Ectodermal cell (in vitro differentiated cells): ENCODE results near the gene NRSN1. TPM values are rescaled to one million over a fixed set of nuclear protein-coding genes. Genes with fewer than 3 reads are reported as not detected.
A peak's percentile ranks its signal among the peaks of the same experiment; 100 is the strongest.

Experiments
- H3K27ac ChIP-seq: 2 replicates; pipeline ENCODE4 v1.7.0; 2013; ENCODE audit warnings: mild to moderate bottlenecking, low read depth, low read length; ENCODE audit not compliant: insufficient read depth, poor library complexity, severe bottlenecking
- H3K27me3 ChIP-seq: 2 replicates; pipeline ENCODE4 v1.7.0; 2013; ENCODE audit warnings: mild to moderate bottlenecking, low read length; ENCODE audit not compliant: insufficient read depth, control insufficient read depth, poor library complexity, severe bottlenecking
- H3K36me3 ChIP-seq: one replicate; pipeline ENCODE4 v1.7.0; 2013; ENCODE audit warnings: low read length; ENCODE audit not compliant: control insufficient read depth, insufficient read depth
- H3K4me1 ChIP-seq: one replicate; pipeline ENCODE4 v1.7.0; 2013; ENCODE audit warnings: low read length; ENCODE audit not compliant: control insufficient read depth, insufficient read depth
- H3K4me3 ChIP-seq: 2 replicates; pipeline ENCODE4 v1.7.0; 2013; ENCODE audit warnings: low read depth, low read length, control low read depth; ENCODE audit not compliant: insufficient read depth
- H3K9me3 ChIP-seq: 2 replicates; pipeline ENCODE4 v1.7.0; 2013; ENCODE audit warnings: mild to moderate bottlenecking, low read length, moderate library complexity; ENCODE audit not compliant: control insufficient read depth
- WGBS, 2 experiments: methylation state at CpG; one replicate each; pipeline ENCODE4 v1.1.7; 2013; ENCODE audit warnings: missing lambda C conversion rate in 2 of 2; 5-methylcytosine and 5-hydroxymethylcytosine counted together
- polyA plus RNA-seq, 4 experiments: library from polyadenylated mRNA; stranded (reverse); fragments of 50-300 nt; gene quantifications; one replicate each; pipeline ENCODE4 v1.2.3, GENCODE V29; 2013

Gene NRSN1
- polyA plus RNA-seq (2013, experiment 1 of 4): 0.37 TPM
- polyA plus RNA-seq (2013, experiment 2 of 4): 0.62 TPM
- 0.85 TPM for polyA plus RNA-seq (2013, experiment 3 of 4)
- 0.49 TPM for polyA plus RNA-seq (2013, experiment 4 of 4)

GRCh38 chr6:24125980-24126379 is at the start of gene NRSN1:
Gene NRSN1 (plus strand): TSS chr6:24126215. CDS start chr6:24134328, 8,113 bp downstream.
- WGBS, 2 experiments: 1% methylated on average over 37 of the region's 37 CpGs
- peak within 1 kb of the TSS; percentile 35 for H3K4me3 ChIP-seq

GRCh38 chr6:24078200-24078599 is 47.8 kb upstream of the NRSN1 start:
- H3K4me3 ChIP-seq: no peak overlapping the region
- WGBS, 2 experiments: 90 to 92% methylated on average over 2 to 3 of the region's 3 CpGs
- H3K27ac ChIP-seq: no peak overlapping the region
- peaks cover 2% of the 10 kb centered on the region for H3K9me3 ChIP-seq
- H3K36me3 ChIP-seq: no peaks in the 10 kb centered on the region
- H3K27me3 ChIP-seq: no peaks in the 10 kb centered on the region
- no peaks in the 10 kb centered on the region for H3K4me1 ChIP-seq

More at GRCh38 chr6:24125980-24126379, at the start of gene NRSN1:
- Histone ChIP-seq H3K9me3 (no peaks in the 10 kb centered on the region), H3K36me3 (no peaks in the 10 kb centered on the region), H3K27ac (no peak within 1 kb of the TSS), H3K4me1 (peaks cover 8% of the 10 kb centered on the region), H3K27me3 (peaks cover 8% of the 10 kb centered on the region)

GRCh38 chr6:24079076-24079475 is 46.9 kb upstream of the NRSN1 start:
- no peaks in the 10 kb centered on the region for H3K4me1 ChIP-seq
- no peak overlapping the region for H3K27ac ChIP-seq
- no peak overlapping the region for H3K4me3 ChIP-seq
- H3K9me3 ChIP-seq: peaks cover 2% of the 10 kb centered on the region
- WGBS, 2 experiments: 94 to 98% methylated on average over 1 to 2 of the region's 2 CpGs
- H3K27me3 ChIP-seq: no peaks in the 10 kb centered on the region
- no peaks in the 10 kb centered on the region for H3K36me3 ChIP-seq

- H3K27ac ChIP-seq: no peak overlapping the region
- H3K36me3 ChIP-seq: no peaks in the 10 kb centered on the region
- H3K27me3 ChIP-seq: no peaks in the 10 kb centered on the region
- H3K4me3 ChIP-seq: no peak overlapping the region
- H3K9me3 ChIP-seq: peaks cover 2% of the 10 kb centered on the region
- H3K4me1 ChIP-seq: no peaks in the 10 kb centered on the region
- 92 to 100% methylated on average over 1 of the region's 1 CpG for WGBS, 2 experiments
Observed at GRCh38 chr6:24080711-24081110, 45.3 kb upstream of the NRSN1 start.

GRCh38 chr6:24089736-24090135 is 36.3 kb upstream of the NRSN1 start:
- Histone ChIP-seq H3K27ac (no peak overlapping the region), H3K4me3 (no peak overlapping the region), H3K9me3 (no peaks in the 10 kb centered on the region), H3K4me1 (no peaks in the 10 kb centered on the region), H3K36me3 (no peaks in the 10 kb centered on the region), H3K27me3 (no peaks in the 10 kb centered on the region)
- WGBS, 2 experiments: 73% methylated on average over 2 of the region's 2 CpGs

- Histone ChIP-seq H3K4me3 (no peak overlapping the region), H3K27me3 (no peaks in the 10 kb centered on the region), H3K4me1 (no peaks in the 10 kb centered on the region), H3K27ac (no peak overlapping the region), H3K9me3 (no peaks in the 10 kb centered on the region), H3K36me3 (no peaks in the 10 kb centered on the region)
- WGBS, 2 experiments: 91 to 93% methylated on average over 3 of the region's 3 CpGs
Observed at GRCh38 chr6:24092407-24092806, 33.6 kb upstream of the NRSN1 start.

- H3K4me3 ChIP-seq: no peak overlapping the region
- H3K27me3 ChIP-seq: no peaks in the 10 kb centered on the region
- 95 to 99% methylated on average over 2 to 3 of the region's 4 CpGs for WGBS, 2 experiments
Observed at GRCh38 chr6:24093381-24093780, 32.6 kb upstream of the NRSN1 start.

GRCh38 chr6:24099181-24099580 is 26.8 kb upstream of the NRSN1 start:
- Histone ChIP-seq H3K27me3 (no peaks in the 10 kb centered on the region), H3K9me3 (no peaks in the 10 kb centered on the region), H3K4me3 (no peak overlapping the region), H3K36me3 (no peaks in the 10 kb centered on the region), H3K27ac (no peak overlapping the region), H3K4me1 (no peaks in the 10 kb centered on the region)
- WGBS, 2 experiments: 94 to 98% methylated on average over 2 of the region's 2 CpGs

More at GRCh38 chr6:24093381-24093780, 32.6 kb upstream of the NRSN1 start:
- Histone ChIP-seq H3K9me3 (no peaks in the 10 kb centered on the region), H3K4me1 (no peaks in the 10 kb centered on the region), H3K27ac (no peak overlapping the region), H3K36me3 (no peaks in the 10 kb centered on the region)

- Histone ChIP-seq H3K36me3 (no peaks in the 10 kb centered on the region), H3K9me3 (no peaks in the 10 kb centered on the region), H3K4me1 (no peaks in the 10 kb centered on the region), H3K27me3 (no peaks in the 10 kb centered on the region), H3K4me3 (no peak overlapping the region), H3K27ac (no peak overlapping the region)
- WGBS, 2 experiments: 86% methylated on average over 1 of the region's 1 CpG; no CpG with 5 or more reads in 1 of the 2 experiments
Observed at GRCh38 chr6:24100024-24100769, 25.8 kb upstream of the NRSN1 start.

- Histone ChIP-seq H3K36me3 (no peaks in the 10 kb centered on the region), H3K27me3 (no peaks in the 10 kb centered on the region), H3K27ac (no peak overlapping the region), H3K9me3 (no peaks in the 10 kb centered on the region), H3K4me1 (no peaks in the 10 kb centered on the region), H3K4me3 (no peak overlapping the region)
- 41 to 56% methylated on average over 2 of the region's 2 CpGs for WGBS, 2 experiments
Observed at GRCh38 chr6:24100770-24101155, 25.3 kb upstream of the NRSN1 start.
